Karpas-422 (cell line): ENCODE measurements around the gene LEFTY2. TPM values are rescaled to one million over a fixed set of nuclear protein-coding genes. Genes with fewer than 3 reads are reported as not detected.
"Not testable (repeated sequence)": the region's sequence is repeated elsewhere in the genome, so short reads cannot be mapped to it uniquely, and the experiment has no call there.

ENCODE experiments used
- DNase-seq: peaks from one replicate; pipeline ENCODE4 v3.0.0-alpha.2; 2015
- H2AFZ ChIP-seq: fragments of 200-600 bp; sonication (generic); 2 replicates; pipeline ENCODE4 v1.6.1; 2014; ENCODE audit warnings: antibody characterized with exemption, low read length, mixed read lengths
- H3K27ac ChIP-seq: fragments of 200-600 bp; sonication (generic); 2 replicates; pipeline ENCODE4 v1.5.1; 2014; ENCODE audit warnings: mild to moderate bottlenecking, low read length, moderate library complexity
- H3K27me3 ChIP-seq: fragments of 200-600 bp; sonication (generic); 2 replicates; pipeline ENCODE4 v1.6.1; 2014; ENCODE audit warnings: low read length, mixed read lengths
- H3K36me3 ChIP-seq: fragments of 200-600 bp; sonication (generic); 2 replicates; pipeline ENCODE4 v1.6.1; 2014; ENCODE audit warnings: low read length, mixed read lengths; ENCODE audit not compliant: insufficient read depth
- H3K4me1 ChIP-seq: fragments of 200-600 bp; sonication (generic); 2 replicates; pipeline ENCODE4 v1.6.1; 2014; ENCODE audit warnings: mild to moderate bottlenecking, low read length, mixed read lengths
- H3K4me2 ChIP-seq: fragments of 200-600 bp; sonication (generic); 2 replicates; pipeline ENCODE4 v1.6.1; 2014; ENCODE audit warnings: low read length, low read depth, mild to moderate bottlenecking; ENCODE audit not compliant: poor library complexity, severe bottlenecking
- H3K4me3 ChIP-seq: fragments of 200-600 bp; sonication (generic); 2 replicates; pipeline ENCODE4 v1.5.1; 2014; ENCODE audit warnings: mild to moderate bottlenecking, antibody characterized with exemption, low read length, mixed read lengths
- H3K79me2 ChIP-seq: fragments of 200-600 bp; sonication (generic); 2 replicates; pipeline ENCODE4 v1.6.1; 2014; ENCODE audit warnings: mild to moderate bottlenecking, low read length, mixed read lengths
- H3K9ac ChIP-seq: fragments of 200-600 bp; sonication (generic); 2 replicates; pipeline ENCODE4 v1.6.0; 2014; ENCODE audit warnings: low read length
- H3K9me2 ChIP-seq: fragments of 200-600 bp; sonication (generic), shearing (Covaris generic); replicated peaks from 2 replicates; pipeline ENCODE4 v1.6.0; 2014; ENCODE audit warnings: mild to moderate bottlenecking, low read length, moderate library complexity; ENCODE audit not compliant: insufficient read depth
- H3K9me3 ChIP-seq: fragments of 300-700, 200-600 bp; sonication (generic); 2 replicates; pipeline ENCODE4 v1.6.1; 2014; ENCODE audit warnings: low read length, mixed read lengths
- H4K20me1 ChIP-seq: fragments of 200-600 bp; sonication (generic); 2 replicates; pipeline ENCODE4 v1.6.1; 2014; ENCODE audit warnings: mild to moderate bottlenecking, antibody characterized with exemption, low read length, low read depth; ENCODE audit not compliant: insufficient read depth
- total RNA-seq: library from RNA; depleted of rRNA; stranded (reverse); fragments of >200 nt; shearing (Covaris generic); gene quantifications from 2 replicates; pipeline ENCODE4 v1.2.3, GENCODE V29; 2014; ENCODE audit warnings: low replicate concordance

Gene LEFTY2
- total RNA-seq, 1 experiment from 2014 or later = not detected

- not testable (repeated sequence) for H2AFZ ChIP-seq, H3K9me3 ChIP-seq, H3K9me2 ChIP-seq, H4K20me1 ChIP-seq, H3K36me3 ChIP-seq, H3K4me2 ChIP-seq, H3K27ac ChIP-seq, H3K27me3 ChIP-seq, H3K79me2 ChIP-seq, H3K9ac ChIP-seq, H3K4me1 ChIP-seq, DNase-seq, H3K4me3 ChIP-seq
Observed at GRCh38 chr1:225929462-225929861, 11.6 kb downstream of the LEFTY2 start.

GRCh38 chr1:225928186-225929175 lies 12.5 kb downstream of the LEFTY2 start:
- Histone ChIP-seq H3K79me2 (peaks cover 5% of the 10 kb centered on the region), H2AFZ (no peak overlapping the region; the same call in 1 of the 2 replicates), H3K4me3 (no peak overlapping the region), H3K4me1 (peaks cover 7% of the 10 kb centered on the region), H3K9me3 (no peaks in the 10 kb centered on the region), H3K4me2 (no peak overlapping the region), H3K9ac (no peak overlapping the region), H3K36me3 (no peaks in the 10 kb centered on the region), H3K27me3 (no peaks in the 10 kb centered on the region), H3K27ac (no peak overlapping the region), H4K20me1 (no peaks in the 10 kb centered on the region), H3K9me2 (no peaks in the 10 kb centered on the region)
- DNase-seq = no peak

GRCh38 chr1:225926551-225927113 lies 14.4 kb downstream of the LEFTY2 start:
- Histone ChIP-seq H3K4me1 (peaks cover 19% of the 10 kb centered on the region), H3K36me3 (0 out of 2 replicates have a peak, but pooled peaks cover 7% of the 10 kb centered on the region), H3K4me3 (no peak overlapping the region), H4K20me1 (no peaks in the 10 kb centered on the region), H3K27ac (no peak overlapping the region), H3K4me2 (no peak overlapping the region), H3K9me3 (no peaks in the 10 kb centered on the region), H3K9me2 (no peaks in the 10 kb centered on the region), H2AFZ (peak overlapping the region; percentile 86), H3K27me3 (no peaks in the 10 kb centered on the region), H3K9ac (no peak overlapping the region), H3K79me2 (peaks cover 21% of the 10 kb centered on the region)
- DNase-seq = no peak

GRCh38 chr1:225923692-225924555 lies 17.1 kb downstream of the LEFTY2 start, which contains the start of gene PYCR2:
Gene PYCR2 (minus strand): TSS chr1:225924250. CDS start chr1:225924110, 140 bp downstream.
- Histone ChIP-seq H3K27ac (peak within 1 kb of the TSS; percentile 84), H4K20me1 (no peaks in the 10 kb centered on the region), H3K9me3 (no peaks in the 10 kb centered on the region), H3K79me2 (peaks cover 21% of the 10 kb centered on the region), H3K4me2 (peak within 1 kb of the TSS; percentile 91), H3K4me3 (peak within 1 kb of the TSS; percentile 94), H3K4me1 (peaks cover 21% of the 10 kb centered on the region), H3K9ac (peak within 1 kb of the TSS; percentile 96), H3K9me2 (no peaks in the 10 kb centered on the region), H3K27me3 (no peaks in the 10 kb centered on the region), H3K36me3 (0 out of 2 replicates have a peak, but pooled peaks cover 12% of the 10 kb centered on the region), H2AFZ (peak within 1 kb of the TSS; percentile 79; the same call in 1 of the 2 replicates)
- peak; percentile 98 for DNase-seq

GRCh38 chr1:225923381-225923691 lies 17.7 kb downstream of the LEFTY2 start:
- Histone ChIP-seq H3K79me2 (peaks cover 21% of the 10 kb centered on the region), H3K9ac (peak overlapping the region; percentile 96), H3K9me3 (no peaks in the 10 kb centered on the region), H3K9me2 (no peaks in the 10 kb centered on the region), H3K4me1 (peaks cover 21% of the 10 kb centered on the region), H3K27ac (peak overlapping the region; percentile 84; the same call in 1 of the 2 replicates), H3K4me2 (peak overlapping the region; percentile 91), H4K20me1 (no peaks in the 10 kb centered on the region), H3K36me3 (0 out of 2 replicates have a peak, but pooled peaks cover 12% of the 10 kb centered on the region), H2AFZ (no peak overlapping the region; the same call in 1 of the 2 replicates), H3K4me3 (peak overlapping the region; percentile 94), H3K27me3 (no peaks in the 10 kb centered on the region)
- DNase-seq = no peak

- H3K27ac ChIP-seq = no peak overlapping the region
Observed at GRCh38 chr1:225921734-225922709, 19.0 kb downstream of the LEFTY2 start.

GRCh38 chr1:225919906-225920305 lies 21.1 kb downstream of the LEFTY2 start:
- no peak overlapping the region for H3K4me2 ChIP-seq
- H3K36me3 ChIP-seq = 0 out of 2 replicates have a peak, but pooled peaks cover 12% of the 10 kb centered on the region
- H3K79me2 ChIP-seq = peaks cover 21% of the 10 kb centered on the region
- peaks cover 19% of the 10 kb centered on the region for H3K4me1 ChIP-seq
- no peak overlapping the region for H3K9ac ChIP-seq
- no peaks in the 10 kb centered on the region for H3K9me2 ChIP-seq
- no peak overlapping the region for H3K4me3 ChIP-seq
- no peaks in the 10 kb centered on the region for H4K20me1 ChIP-seq
- H3K9me3 ChIP-seq = no peaks in the 10 kb centered on the region
- DNase-seq = no peak
- no peak overlapping the region for H2AFZ ChIP-seq
- H3K27ac ChIP-seq = no peak overlapping the region
- no peaks in the 10 kb centered on the region for H3K27me3 ChIP-seq

More at GRCh38 chr1:225921734-225922709, 19.0 kb downstream of the LEFTY2 start:
- H3K27me3 ChIP-seq = no peaks in the 10 kb centered on the region
- H3K4me3 ChIP-seq = peak overlapping the region; percentile 94; the same call in 1 of the 2 replicates
- no peaks in the 10 kb centered on the region for H4K20me1 ChIP-seq
- H3K79me2 ChIP-seq = peaks cover 21% of the 10 kb centered on the region
- H2AFZ ChIP-seq = no peak overlapping the region
- H3K9me3 ChIP-seq = no peaks in the 10 kb centered on the region
- no peak for DNase-seq
- 0 out of 2 replicates have a peak, but pooled peaks cover 12% of the 10 kb centered on the region for H3K36me3 ChIP-seq
- peak overlapping the region; percentile 91 for H3K4me2 ChIP-seq
- peaks cover 21% of the 10 kb centered on the region for H3K4me1 ChIP-seq
- H3K9me2 ChIP-seq = no peaks in the 10 kb centered on the region
- peak overlapping the region; percentile 96; the same call in 1 of the 2 replicates for H3K9ac ChIP-seq
